Adrenal gland (tissue), 12 donors: Measurements from ENCODE around the gene SMIM21. TPM values are rescaled to one million over a fixed set of nuclear protein-coding genes. Genes with fewer than 3 reads are reported as not detected.

ENCODE experiments used
- DNase-seq, 7 donors: peaks; one replicate each; pipeline ENCODE4 v3.0.0-alpha.2; 2019 to 2020
- H3K27ac ChIP-seq, 5 donors: fragments of 200-600 bp; sonication (generic) in 4 of 5; 1 replicate in 3 of 5; 2 replicates in 2 of 5; pipeline versions ENCODE4 v1.5.1 to v1.8.0; 2016 to 2020; ENCODE audit warnings: mild to moderate bottlenecking in 1 of 5
- H3K27me3 ChIP-seq: fragments of 200-600 bp; 2 replicates; pipeline ENCODE4 v1.8.0; 2021
- H3K36me3 ChIP-seq, 2 donors: fragments of 200-600 bp; replicated peaks in 1 of 2; 1 replicate in 1 of 2; 2 replicates in 1 of 2; pipeline versions ENCODE4 v1.5.1 to v1.8.0; 2018 to 2022
- H3K4me1 ChIP-seq, 2 donors: fragments of 200-600 bp; replicated peaks in 1 of 2; 1 replicate in 1 of 2; 2 replicates in 1 of 2; pipeline versions ENCODE4 v1.5.1 to v1.8.0; 2018 to 2021
- H3K4me3 ChIP-seq, 4 donors: fragments of 200-600 bp; sonication (generic) in 3 of 4; one replicate each; pipeline ENCODE4 v1.5.1; 2016 to 2018
- H3K9me3 ChIP-seq, 3 donors: fragments of 200-600 bp; sonication (generic) in 1 of 3; replicated peaks in 1 of 3; 1 replicate in 2 of 3; 2 replicates in 1 of 3; pipeline versions ENCODE4 v1.5.1 to v1.8.0; 2016 to 2021
- CTCF ChIP-seq, 6 experiments: fragments of 450-650 bp in 4 of 6; fragments of 200-600 bp in 2 of 6; sonication (generic) in 1 of 6; IDR thresholded peaks; 1 replicate in 5 of 6; 2 replicates in 1 of 6; pipeline versions ENCODE4 v1.5.1 to v1.8.0; 2016 to 2021; ENCODE audit warnings: antibody characterized with exemption in 6 of 6, mild to moderate bottlenecking in 2 of 6, moderate library complexity in 1 of 6
- POLR2A ChIP-seq, 2 donors: fragments of 450-650 bp; IDR thresholded peaks; one replicate each; pipeline ENCODE4 v1.6.1; 2017; ENCODE audit warnings: antibody characterized with exemption in 2 of 2, mild to moderate bottlenecking in 2 of 2, moderate library complexity in 1 of 2
- WGBS, 4 donors: extraction: QIAGEN DNeasy Blood & Tissue Kit in 2 of 4; methylation state at CpG; one replicate each; pipeline versions ENCODE4 v1.1.5 to v1.1.7; 2013 to 2017; 5-methylcytosine and 5-hydroxymethylcytosine counted together
- intact Hi-C, 2 donors: fragments of 100-400 bp; cut with DNase I; formaldehyde crosslinking; loops; one replicate each; pipeline versions ENCODE4 v1.14.1 to v1.15.0; 2022 to 2023
- polyA plus RNA-seq, 3 donors: library from polyadenylated mRNA; stranded (reverse); fragments of 200-250 nt in 2 of 3; fragments of 350-450 nt in 1 of 3; fragmentation: Illumina TruSeq in 1 of 3; extraction: RNeasy Lipid Tissue Mini Kit (QIAGEN cat#74804) in 1 of 3; gene quantifications; one replicate each; pipeline ENCODE4 v1.2.3, GENCODE V29; 2013 to 2014
- total RNA-seq, 9 donors: library from RNA; depleted of rRNA in 4 of 9; stranded (reverse); fragments of >200 nt in 4 of 9; fragments of 120-200 nt in 1 of 9; fragmentation: NEBNext Ultra II Directional in 1 of 9; extraction: Animal tissue kit (Norgen Biotek cat#: 25700) in 1 of 9; gene quantifications; one replicate each; pipeline versions ENCODE4 v1.1.0 to v1.2.4, GENCODE V29; 2013 to 2023
- donor health status: healthy with polysubstance abuse.
- donor health status: Bipolar disorder and iron deficiency.
- donor health status: DM: yes; HTN: yes; CAD: no.
- donor health status: DM: no; HTN: no; CAD: no.
- donor health status: DM: no; HTN: no; CAD: no.
- donor health status: DM: yes; HTN: yes; CAD: no.

Gene SMIM21
- total and polyA plus RNA-seq, 12 donors: not detected

- no peak for DNase-seq
- Histone ChIP-seq H3K27ac (no peak overlapping the region), H3K9me3 (no peaks in the 10 kb centered on the region), H3K4me3 (no peak overlapping the region), H3K4me1 (peaks cover 0 to 5% of the 10 kb centered on the region in 2 donors), H3K36me3 (no peaks in the 10 kb centered on the region), H3K27me3 (peaks cover 15% of the 10 kb centered on the region)
- intact Hi-C loops: no loop called here
- 74 to 78% (median 75%) methylated on average over 14 of the region's 14 CpGs for WGBS, 4 donors
- TF ChIP-seq CTCF (IDR thresholded peaks at IDR 0.05) (no peak), POLR2A (IDR thresholded peaks at IDR 0.05) (no peak)
Measured at GRCh38 chr18:75454022-75454795, 26.7 kb upstream of the SMIM21 start.

- 40 to 53% (median 45%) methylated on average over 3 of the region's 3 CpGs for WGBS, 4 donors
- H3K4me1 ChIP-seq: peaks cover 0 to 5% of the 10 kb centered on the region in 2 donors
- intact Hi-C loops: no loop called here
Measured at GRCh38 chr18:75450906-75451305, 23.4 kb upstream of the SMIM21 start.

GRCh38 chr18:75441896-75442295, 14.4 kb upstream of the SMIM21 start:
- no peaks in the 10 kb centered on the region for H3K36me3 ChIP-seq
- intact Hi-C loops: no loop called here
- no peaks in the 10 kb centered on the region for H3K4me1 ChIP-seq
- TF ChIP-seq CTCF (IDR thresholded peaks at IDR 0.05): no peak
- TF ChIP-seq POLR2A (IDR thresholded peaks at IDR 0.05): no peak
- no peak overlapping the region for H3K4me3 ChIP-seq
- no peak overlapping the region for H3K27ac ChIP-seq
- H3K27me3 ChIP-seq: no peaks in the 10 kb centered on the region
- DNase-seq: no peak
- no peaks in the 10 kb centered on the region for H3K9me3 ChIP-seq
- 84 to 89% (median 86%) methylated on average over 5 of the region's 5 CpGs for WGBS, 4 donors

More at GRCh38 chr18:75450906-75451305, 23.4 kb upstream of the SMIM21 start:
- peaks cover 9% of the 10 kb centered on the region for H3K27me3 ChIP-seq
- no peaks in the 10 kb centered on the region for H3K9me3 ChIP-seq
- H3K4me3 ChIP-seq: no peak overlapping the region
- DNase-seq: no peak
- no peak overlapping the region for H3K27ac ChIP-seq
- TF ChIP-seq POLR2A (IDR thresholded peaks at IDR 0.05) (no peak), CTCF (IDR thresholded peaks at IDR 0.05) (no peak)
- H3K36me3 ChIP-seq: no peaks in the 10 kb centered on the region

GRCh38 chr18:75439348-75439747, 11.8 kb upstream of the SMIM21 start:
- H3K27ac ChIP-seq: no peak overlapping the region
- no peaks in the 10 kb centered on the region for H3K4me1 ChIP-seq
- H3K9me3 ChIP-seq: no peaks in the 10 kb centered on the region
- intact Hi-C loops: no loop called here
- no peaks in the 10 kb centered on the region for H3K36me3 ChIP-seq
- no peaks in the 10 kb centered on the region for H3K27me3 ChIP-seq
- DNase-seq: no peak
- WGBS, 4 donors: 74 to 88% (median 83%) methylated on average over 4 of the region's 4 CpGs
- H3K4me3 ChIP-seq: no peak overlapping the region
- no peak for TF ChIP-seq CTCF (IDR thresholded peaks at IDR 0.05)
- TF ChIP-seq POLR2A (IDR thresholded peaks at IDR 0.05): no peak
